Measurements from ENCODE around the gene CLDN9. TPM values are rescaled to one million over a fixed set of nuclear protein-coding genes. Genes with fewer than 3 reads are reported as not detected.

The CLDN9 gene
- total RNA-seq, 1 donor from 2014 or later, result under 0.01 TPM

DNA sequence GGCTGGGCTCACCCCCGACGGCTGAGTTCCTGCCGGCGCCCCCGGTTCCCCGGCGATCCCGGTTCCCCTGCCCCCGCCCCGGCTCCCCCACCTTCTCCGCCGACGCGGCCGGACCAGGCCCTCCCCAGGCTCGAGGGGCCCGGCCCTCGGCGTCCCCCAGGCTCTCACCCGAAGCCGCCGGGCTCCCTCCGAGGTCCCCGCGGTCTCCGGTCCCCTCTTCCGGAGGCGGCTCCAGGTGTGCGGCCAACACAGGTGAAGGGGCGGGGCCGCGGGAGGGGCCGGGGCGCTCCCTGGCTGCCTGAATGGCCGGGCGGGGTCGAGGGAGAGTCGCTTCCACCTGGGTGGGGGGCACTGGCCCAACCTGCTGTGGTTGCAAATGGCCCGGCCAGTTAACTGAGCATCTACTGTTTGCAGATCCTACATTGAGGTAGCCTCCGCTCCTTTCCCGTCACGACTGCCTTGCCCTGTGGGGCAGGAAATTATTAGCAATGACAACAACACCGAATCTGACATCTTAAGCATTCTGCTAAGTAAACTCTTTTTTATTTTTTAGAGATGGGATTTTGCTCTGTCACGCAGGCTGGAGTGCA lies 24.1 kb downstream of the CLDN9 start, which contains the start of gene BICDL2:
BICDL2 (minus strand) TSS at position 219 of the 590 bp plus-strand sequence. CDS start 1,448 bp downstream, outside the sequence.
- peaks cover 2% of the 10 kb centered on the region for H3K36me3 ChIP-seq (ENCODE audit: control insufficient read depth, insufficient read depth, low read length)
- no peak for DNase-seq (ENCODE audit: low read depth)
- H3K27me3 ChIP-seq (ENCODE audit: control insufficient read depth, insufficient read depth, low read length), result peaks cover 13% of the 10 kb centered on the region
- TF ChIP-seq, protein P1, sequence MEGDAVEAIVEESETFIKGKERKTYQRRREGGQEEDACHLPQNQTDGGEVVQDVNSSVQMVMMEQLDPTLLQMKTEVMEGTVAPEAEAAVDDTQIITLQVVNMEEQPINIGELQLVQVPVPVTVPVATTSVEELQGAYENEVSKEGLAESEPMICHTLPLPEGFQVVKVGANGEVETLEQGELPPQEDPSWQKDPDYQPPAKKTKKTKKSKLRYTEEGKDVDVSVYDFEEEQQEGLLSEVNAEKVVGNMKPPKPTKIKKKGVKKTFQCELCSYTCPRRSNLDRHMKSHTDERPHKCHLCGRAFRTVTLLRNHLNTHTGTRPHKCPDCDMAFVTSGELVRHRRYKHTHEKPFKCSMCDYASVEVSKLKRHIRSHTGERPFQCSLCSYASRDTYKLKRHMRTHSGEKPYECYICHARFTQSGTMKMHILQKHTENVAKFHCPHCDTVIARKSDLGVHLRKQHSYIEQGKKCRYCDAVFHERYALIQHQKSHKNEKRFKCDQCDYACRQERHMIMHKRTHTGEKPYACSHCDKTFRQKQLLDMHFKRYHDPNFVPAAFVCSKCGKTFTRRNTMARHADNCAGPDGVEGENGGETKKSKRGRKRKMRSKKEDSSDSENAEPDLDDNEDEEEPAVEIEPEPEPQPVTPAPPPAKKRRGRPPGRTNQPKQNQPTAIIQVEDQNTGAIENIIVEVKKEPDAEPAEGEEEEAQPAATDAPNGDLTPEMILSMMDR (IDR thresholded peaks at IDR 0.05; ENCODE audit: insufficient read depth, low read length, severe bottlenecking), result no peak
- peak within 1 kb of the TSS; percentile 72 for H3K4me3 ChIP-seq (ENCODE audit: low read depth, low read length)
- no peak for FAIRE-seq

DNA sequence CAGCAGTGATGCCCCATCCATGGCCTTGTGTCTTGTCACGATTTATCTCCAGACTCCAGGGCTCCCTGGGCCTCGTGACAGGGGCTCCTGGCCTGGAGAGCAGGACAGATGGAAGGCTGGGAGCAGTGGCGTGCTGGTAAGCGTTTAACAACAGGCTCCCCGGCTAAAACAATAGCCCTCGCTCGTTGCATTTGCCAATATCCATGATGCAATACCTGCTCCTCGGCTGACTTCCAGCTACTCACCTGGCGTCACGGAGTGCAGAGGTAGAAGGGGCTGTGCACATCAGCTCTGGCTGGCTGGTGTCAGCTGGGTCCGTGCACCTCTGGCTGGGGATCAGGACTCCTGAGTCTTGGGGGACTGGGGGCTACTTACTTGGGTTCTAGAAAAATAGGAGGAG lies 25.5 kb downstream of the CLDN9 start:
- TF ChIP-seq, protein P1 (IDR thresholded peaks at IDR 0.05; ENCODE audit: insufficient read depth, low read length, severe bottlenecking), result no peak
- H3K27me3 ChIP-seq (ENCODE audit: control insufficient read depth, insufficient read depth, low read length), result peaks cover 13% of the 10 kb centered on the region
- H3K36me3 ChIP-seq (ENCODE audit: control insufficient read depth, insufficient read depth, low read length), result peaks cover 2% of the 10 kb centered on the region
- FAIRE-seq, result peak; percentile 97
- peak; percentile 75 for DNase-seq (ENCODE audit: low read depth)
- H3K4me3 ChIP-seq (ENCODE audit: low read depth, low read length), result no peak overlapping the region

DNA sequence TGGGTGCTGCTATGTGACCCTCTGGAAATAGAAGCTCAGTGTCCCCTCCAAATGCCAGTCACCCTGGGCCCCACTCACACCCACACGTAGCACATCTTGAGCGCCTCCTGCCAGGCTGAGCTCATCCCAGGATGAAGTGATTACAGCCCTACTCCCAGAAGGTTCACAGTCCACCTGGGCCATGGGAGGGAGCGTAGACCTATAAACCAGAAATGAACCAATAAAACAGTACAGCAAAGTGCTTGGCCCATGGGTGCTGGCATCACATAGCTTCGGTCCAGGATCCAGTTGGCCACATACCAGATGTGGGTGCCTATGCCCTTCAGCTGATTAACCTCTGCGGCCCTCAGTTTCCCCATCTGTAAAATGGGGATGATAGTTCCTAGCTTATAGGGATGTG lies 26.2 kb downstream of the CLDN9 start:
- peaks cover 13% of the 10 kb centered on the region for H3K27me3 ChIP-seq (ENCODE audit: control insufficient read depth, insufficient read depth, low read length)

DNA sequence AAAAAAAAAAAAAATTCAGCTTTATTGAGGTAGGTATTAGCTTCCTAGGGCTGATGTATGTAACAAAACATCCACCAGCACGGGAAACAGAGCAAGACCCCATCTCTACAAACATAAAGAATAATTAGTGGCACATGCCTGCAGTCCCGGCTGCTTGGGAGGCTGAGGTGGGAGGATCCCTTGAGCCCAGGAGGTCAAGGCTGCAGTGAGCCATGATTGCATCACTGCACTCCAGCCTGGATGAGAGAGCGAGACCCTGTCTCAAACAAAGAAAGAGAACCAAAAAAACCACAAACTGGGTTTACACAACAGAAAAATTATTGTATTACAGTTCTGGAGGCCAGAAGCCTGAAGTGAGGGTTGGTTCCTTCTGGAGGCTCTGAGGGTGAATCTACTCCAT lies 29.7 kb downstream of the CLDN9 start:
- H3K36me3 ChIP-seq (ENCODE audit: control insufficient read depth, insufficient read depth, low read length), result no peaks in the 10 kb centered on the region
- peaks cover 12% of the 10 kb centered on the region for H3K27me3 ChIP-seq (ENCODE audit: control insufficient read depth, insufficient read depth, low read length)
- H3K4me3 ChIP-seq (ENCODE audit: low read depth, low read length), result no peak overlapping the region
- DNase-seq (ENCODE audit: low read depth) (no peak), FAIRE-seq (no peak)
- TF ChIP-seq, protein P1 (IDR thresholded peaks at IDR 0.05; ENCODE audit: insufficient read depth, low read length, severe bottlenecking), result no peak

More for the DNA sequence above, 26.2 kb downstream of the CLDN9 start:
- H3K4me3 ChIP-seq (ENCODE audit: low read depth, low read length), result no peak overlapping the region
- TF ChIP-seq, protein P1 (IDR thresholded peaks at IDR 0.05; ENCODE audit: insufficient read depth, low read length, severe bottlenecking), result no peak
- FAIRE-seq (no peak), DNase-seq (ENCODE audit: low read depth) (no peak)
- H3K36me3 ChIP-seq (ENCODE audit: control insufficient read depth, insufficient read depth, low read length), result peaks cover 1% of the 10 kb centered on the region

DNA sequence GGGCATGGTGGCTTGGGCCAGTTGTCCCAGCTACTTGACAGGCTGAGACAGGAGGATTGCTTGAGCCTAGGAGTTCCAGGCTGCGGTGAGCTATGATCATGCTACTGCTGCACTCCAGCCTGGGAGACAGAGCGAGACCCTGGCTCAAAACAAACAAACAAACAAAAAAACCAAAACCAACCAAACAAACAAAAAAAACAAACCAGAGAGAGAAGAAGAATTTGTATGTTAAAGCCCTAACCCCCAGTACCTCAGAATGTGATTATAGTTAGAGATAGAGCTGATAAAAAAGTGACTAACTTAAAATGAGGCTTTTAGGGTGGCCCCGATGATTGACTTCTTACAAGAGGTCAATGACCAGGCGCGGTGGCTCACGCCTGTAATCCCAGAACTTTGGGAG lies 32.0 kb downstream of the CLDN9 start:
- FAIRE-seq, result no peak

More for the DNA sequence above, 32.0 kb downstream of the CLDN9 start:
- TF ChIP-seq, protein P1 (IDR thresholded peaks at IDR 0.05; ENCODE audit: insufficient read depth, low read length, severe bottlenecking), result no peak
- no peak for DNase-seq (ENCODE audit: low read depth)
- no peak overlapping the region for H3K4me3 ChIP-seq (ENCODE audit: low read depth, low read length)
- no peaks in the 10 kb centered on the region for H3K36me3 ChIP-seq (ENCODE audit: control insufficient read depth, insufficient read depth, low read length)
- H3K27me3 ChIP-seq (ENCODE audit: control insufficient read depth, insufficient read depth, low read length), result peaks cover 10% of the 10 kb centered on the region
